HG02588 (cell line): ENCODE data around the gene MTHFD2L.

Source experiments
- ATAC-seq: cut with Tn5 transposase; IDR thresholded peaks from one replicate; pipeline ENCODE4 v1.9.1; 2021; ENCODE audit warnings: mild to moderate bottlenecking, moderate library complexity; ENCODE audit not compliant: unreplicated experiment

MTHFD2L gene

DNA sequence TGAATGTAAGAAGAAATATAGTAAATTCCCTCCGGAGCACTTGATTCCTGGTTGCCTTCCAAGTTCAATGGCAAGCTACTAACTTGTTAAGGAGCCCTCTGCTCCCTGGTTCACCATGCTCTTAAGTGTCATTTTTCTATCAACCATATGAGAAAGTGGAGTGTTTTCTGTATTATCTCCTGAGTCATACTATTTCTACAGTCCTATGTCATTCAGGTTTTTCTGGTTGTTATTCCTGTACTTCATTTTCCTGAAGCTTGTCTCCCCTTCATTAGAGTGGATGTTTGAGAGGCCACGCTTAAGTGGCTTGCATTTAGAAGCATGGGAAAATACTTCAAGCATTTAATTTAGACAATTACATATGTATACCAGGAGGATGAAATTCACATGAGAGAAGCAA is 135.6 kb downstream of the MTHFD2L start:
- no peak for ATAC-seq

DNA sequence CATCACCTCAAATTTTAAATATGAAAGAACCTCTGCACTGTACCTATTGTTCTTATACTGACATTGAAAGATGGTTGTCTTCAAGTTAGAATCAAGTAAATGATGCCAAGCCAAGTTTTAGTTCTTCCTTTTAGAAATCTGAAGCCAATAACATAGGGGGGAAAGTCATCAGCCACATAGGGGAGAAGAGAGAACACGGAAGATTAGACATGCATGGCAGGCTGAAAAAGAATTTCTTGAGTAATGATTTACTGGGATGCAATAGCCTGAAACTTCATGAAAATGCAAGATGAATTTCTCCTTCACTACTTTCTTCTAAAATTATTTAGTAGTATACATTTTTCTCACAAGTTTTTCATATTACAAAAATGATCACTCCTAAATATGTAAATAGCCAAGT is 136.8 kb downstream of the MTHFD2L start:
- ATAC-seq: no peak

DNA sequence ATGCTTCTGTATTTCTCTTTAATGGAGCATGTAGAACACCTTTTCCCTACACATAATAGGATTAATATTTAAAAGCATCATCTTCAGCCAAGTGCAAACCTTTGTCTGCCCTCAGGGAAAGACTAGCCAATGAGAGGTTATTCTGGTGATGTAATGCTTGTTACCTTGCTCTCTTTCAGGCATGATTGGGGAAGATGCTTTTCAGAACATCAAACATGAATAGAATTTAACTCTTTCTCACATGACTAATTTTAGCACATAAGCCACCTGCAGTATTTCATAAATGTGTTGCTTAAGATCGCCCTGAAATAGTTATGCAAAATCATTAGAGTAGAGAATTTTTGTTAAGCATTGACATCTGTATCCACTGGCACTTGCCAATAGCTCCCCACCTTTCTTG is 139.6 kb downstream of the MTHFD2L start:
- no peak for ATAC-seq

DNA sequence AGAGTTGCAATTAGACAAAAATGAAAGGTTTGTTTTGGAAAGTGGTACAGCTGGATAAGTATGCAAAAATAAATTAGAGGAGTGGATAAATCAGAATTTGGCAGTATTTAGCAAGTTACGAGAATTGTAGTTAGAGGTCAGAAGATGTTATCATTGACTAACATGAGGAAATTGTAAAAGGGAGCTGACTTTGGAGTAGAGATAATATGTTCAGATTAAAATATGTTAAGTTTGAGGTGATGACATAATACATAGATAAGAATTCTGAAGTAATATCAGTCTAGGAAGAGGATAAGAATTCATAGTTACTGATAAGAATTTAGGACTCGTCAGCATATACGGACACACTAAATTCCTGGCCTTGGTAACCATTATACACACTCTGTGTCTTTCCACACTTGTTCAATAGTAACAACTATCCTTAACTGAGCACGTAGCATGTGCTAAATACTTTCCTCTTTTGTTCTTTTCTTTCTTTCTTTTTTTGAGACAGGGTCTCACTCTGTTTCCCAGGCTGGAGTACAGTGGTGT is 146.2 kb downstream of the MTHFD2L start:
- no peak for ATAC-seq

DNA sequence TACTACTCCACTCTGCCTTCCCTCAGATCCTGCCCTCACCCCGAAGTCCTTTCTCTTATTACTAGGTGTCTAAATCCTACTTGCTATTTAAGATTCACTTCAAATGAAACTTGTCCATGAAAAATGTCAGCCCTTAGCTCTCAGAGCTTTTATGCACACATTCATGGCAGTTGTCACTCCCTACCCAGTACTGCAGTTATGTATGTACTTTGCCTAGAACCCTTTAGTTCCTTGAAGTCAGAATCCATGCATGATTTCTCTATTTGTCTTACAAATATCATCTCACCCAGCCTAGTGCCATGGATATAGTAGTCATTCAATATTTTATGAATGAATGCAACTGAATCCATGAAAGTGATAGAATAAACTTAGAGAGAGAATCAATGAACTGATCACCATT is 147.1 kb downstream of the MTHFD2L start:
- ATAC-seq: no peak

DNA sequence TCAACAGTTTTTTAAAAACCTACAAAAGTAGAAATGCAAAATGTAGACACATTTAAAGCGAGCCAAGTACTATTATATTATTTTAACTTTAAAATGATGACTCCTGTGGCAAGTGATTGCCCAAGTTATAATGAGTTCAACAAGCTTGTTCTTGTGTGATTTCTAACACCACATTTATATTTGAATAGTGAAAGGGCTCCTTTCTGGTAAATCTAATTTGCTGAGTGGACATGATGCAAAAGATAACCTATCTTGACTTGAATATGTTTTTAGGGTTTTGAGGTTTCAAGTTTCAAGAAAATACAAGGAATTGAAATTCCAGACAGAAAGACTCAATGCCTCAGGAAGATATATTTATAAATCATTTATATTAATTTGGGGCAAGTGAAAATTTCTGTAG is 149.3 kb downstream of the MTHFD2L start:
- no peak for ATAC-seq

DNA sequence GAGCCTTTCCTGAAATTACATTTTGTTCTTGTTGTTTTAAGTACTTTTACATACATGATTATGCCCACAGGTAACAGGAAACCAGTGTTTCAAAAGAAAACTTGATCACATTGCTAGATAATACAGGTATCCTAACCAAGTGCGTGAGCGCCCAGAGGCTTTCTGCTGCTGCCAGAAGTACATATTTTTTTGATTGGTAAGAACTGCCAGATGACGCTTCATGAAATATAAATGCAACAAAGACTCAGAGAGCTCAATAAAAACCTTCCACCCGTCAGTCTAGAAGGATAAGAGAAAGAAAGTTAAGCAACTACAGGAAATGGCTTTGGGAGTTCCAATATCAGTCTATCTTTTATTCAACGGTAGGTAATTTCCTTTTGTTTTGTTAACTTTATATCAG is 150.3 kb downstream of the MTHFD2L start, which contains the start of gene EPGN:
Gene EPGN (plus strand): TSS at position 256 of the 400 bp plus-strand sequence. CDS start 64 bp downstream, at position 320.
- no peak for ATAC-seq

DNA sequence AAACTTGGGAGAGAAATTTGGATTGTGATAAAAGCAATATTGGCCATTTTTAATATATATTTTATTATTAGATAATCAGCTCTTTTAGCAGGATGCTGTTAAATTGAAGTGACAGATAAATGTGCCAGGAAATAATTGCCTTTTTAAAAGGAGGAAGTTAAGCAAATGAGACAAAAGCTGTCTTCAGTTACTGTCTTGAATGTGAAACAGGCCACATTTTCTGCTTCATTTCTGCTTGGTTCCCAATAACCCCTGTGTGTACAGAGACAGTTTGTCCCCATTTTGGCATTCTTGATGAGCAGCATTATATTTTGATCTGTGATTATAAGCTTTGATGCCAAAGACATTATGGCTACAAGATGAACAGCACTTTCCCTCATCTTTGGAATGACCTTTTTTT is 151.3 kb downstream of the MTHFD2L start:
- no peak for ATAC-seq

DNA sequence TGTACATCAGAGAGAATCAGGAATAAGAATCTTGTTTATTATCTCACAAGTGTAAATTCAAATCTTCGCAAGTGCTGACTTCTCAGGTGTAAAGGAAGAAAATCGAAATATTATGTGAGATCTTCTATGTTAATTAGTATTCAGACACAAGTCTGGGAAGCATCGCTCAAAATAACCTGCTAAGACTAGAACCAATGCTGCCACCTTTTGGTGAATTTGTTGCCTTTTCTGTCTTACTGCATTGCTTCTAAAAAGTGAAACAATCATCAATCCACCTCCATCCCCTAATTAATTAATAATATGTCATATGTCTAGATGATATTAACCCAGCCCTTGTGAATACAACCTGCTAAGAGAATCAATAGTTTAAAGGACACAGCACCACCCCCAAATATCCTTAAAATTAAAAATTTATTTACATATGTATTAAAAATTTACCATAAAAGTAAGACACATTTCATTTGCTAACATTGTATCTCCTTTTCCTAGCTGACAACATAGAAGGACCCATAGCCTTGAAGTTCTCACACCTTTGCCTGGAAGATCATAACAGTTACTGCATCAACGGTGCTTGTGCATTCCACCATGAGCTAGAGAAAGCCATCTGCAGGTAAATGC is 153.9 kb downstream of the MTHFD2L start:
- peak; percentile 54 for ATAC-seq

DNA sequence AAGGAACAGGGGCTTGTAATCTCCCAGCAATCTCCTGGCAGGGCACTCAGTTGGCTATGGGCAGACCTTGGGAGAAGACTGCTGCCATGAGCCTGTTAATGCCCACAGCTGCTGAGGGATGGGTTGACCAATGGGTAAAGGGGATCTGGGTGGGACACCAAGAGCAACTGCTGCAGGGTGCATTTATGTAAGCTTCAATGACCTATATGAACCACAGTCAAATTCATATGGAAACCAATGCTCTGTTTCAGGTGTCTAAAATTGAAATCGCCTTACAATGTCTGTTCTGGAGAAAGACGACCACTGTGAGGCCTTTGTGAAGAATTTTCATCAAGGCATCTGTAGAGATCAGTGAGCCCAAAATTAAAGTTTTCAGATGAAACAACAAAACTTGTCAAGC is 156.4 kb downstream of the MTHFD2L start:
- no peak for ATAC-seq

DNA sequence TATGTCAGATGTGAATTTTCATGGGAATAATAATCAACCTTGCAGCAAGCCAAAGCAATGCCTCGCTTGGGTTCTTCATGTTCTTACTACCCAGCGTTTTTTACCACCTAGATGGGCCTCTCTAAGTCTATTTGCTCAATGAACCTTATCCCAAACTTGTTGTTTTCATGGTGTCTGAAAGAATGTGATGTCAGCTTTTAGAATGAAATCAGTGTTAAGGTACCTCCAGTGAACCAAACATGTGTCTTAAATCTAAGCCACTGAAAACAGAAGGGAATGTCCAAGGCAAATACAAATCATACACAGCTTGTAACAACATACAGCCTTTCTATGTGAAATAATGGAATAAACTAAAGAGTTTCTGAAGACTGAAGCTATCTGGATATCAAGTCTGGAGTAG is 157.0 kb downstream of the MTHFD2L start:
- no peak for ATAC-seq

DNA sequence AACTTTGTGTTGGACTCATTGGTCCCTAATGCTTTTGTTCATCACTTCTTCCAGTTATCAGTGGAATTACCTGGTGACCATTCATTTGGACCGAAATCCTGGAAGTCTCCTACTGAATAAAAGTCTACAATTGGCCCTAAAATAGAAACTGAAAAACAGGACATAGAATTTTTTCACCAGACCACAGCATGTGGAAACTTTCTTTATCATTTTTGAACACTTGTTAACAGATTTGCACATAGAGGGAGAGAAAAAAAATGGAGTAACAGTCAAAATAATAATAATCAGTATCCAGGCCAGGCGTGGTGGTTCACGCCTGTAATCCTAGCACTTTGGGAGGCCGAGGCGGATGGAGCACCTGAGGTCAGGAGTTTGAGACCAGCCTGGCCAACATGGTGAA is 157.5 kb downstream of the MTHFD2L start:
- ATAC-seq: no peak

DNA sequence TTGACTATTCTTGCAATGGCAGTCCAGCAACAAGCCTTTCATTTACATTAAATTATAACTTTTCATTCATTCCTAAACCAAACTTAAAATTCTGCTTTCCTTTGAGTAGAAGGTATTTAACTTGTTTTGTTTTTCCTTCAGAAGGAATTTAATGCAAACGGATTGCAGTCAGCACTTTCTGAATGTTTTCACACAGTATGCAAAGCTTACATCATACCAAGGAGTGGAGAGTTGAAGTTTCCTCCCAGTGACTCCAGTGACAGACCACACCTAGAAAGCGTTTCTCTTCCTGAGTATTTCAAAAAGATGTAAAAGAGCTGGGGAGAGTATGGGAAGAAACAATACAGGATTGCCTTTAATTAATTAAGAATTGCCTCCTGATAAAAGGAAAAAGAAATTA is 158.5 kb downstream of the MTHFD2L start:
- no peak for ATAC-seq

DNA sequence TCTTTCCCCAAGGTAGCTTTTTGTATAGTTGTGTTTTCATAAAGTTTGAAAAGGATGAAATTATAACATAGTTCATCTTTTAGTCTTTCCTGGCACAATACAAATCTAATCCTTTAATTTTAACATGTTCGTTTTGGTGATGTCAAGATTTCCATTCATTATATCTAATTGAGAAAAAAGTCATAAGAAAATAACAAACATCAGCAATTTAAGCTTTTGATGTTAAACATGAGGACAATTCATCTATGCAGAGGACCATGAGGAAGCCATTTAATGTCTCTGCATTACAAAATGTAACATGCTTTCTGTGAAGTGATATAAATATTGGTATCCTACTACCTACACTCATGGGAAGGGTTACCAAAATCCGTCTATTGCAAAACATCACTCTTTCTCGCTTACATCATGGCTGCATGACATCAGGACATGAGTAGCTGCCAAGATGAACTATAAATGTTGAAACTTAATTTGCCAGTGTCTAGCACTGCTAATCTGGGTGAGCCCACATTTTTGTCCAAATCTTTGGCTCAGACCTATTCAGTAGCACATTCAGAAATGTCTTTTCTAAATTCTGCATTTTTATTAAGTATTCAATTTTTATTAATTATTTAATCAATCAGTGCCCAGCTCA is 159.8 kb downstream of the MTHFD2L start:
- ATAC-seq: no peak

DNA sequence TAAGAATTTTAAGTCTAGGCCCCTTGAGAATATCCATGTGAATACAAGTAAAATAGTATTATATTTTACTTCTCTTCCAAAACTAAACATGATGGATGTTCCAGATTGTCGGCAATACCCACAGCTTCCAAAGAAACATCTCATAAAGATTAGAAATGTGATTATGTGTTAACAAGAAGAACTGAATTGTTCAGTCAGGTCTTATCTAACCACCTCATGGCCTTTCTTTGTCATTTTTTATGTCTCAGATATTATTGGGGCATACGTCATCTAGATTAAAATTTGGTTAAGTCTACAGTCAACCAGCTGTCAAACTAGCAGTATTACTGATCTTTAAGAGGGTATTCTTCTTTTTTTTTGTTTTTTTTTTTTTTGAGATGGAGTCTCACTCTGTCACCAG is 160.4 kb downstream of the MTHFD2L start:
- ATAC-seq: no peak

DNA sequence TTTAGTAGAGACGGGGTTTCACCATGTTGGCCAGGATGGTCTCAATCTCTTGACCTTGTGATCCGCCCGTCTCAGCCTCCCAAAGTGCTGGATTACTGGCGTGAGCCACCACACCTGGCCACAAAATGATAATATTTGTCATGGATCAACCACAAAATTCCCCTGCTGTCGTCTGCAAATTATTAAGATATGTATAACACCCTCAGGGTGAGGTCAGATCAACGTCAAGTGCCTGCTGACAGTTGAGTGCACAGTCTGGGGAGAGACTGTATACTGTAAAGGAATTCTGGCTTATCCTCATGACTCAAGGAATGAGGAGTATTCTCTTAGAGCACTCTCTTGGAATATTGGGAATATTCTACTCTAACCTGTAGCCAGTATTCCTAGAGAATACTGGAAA is 161.6 kb downstream of the MTHFD2L start:
- no peak for ATAC-seq

DNA sequence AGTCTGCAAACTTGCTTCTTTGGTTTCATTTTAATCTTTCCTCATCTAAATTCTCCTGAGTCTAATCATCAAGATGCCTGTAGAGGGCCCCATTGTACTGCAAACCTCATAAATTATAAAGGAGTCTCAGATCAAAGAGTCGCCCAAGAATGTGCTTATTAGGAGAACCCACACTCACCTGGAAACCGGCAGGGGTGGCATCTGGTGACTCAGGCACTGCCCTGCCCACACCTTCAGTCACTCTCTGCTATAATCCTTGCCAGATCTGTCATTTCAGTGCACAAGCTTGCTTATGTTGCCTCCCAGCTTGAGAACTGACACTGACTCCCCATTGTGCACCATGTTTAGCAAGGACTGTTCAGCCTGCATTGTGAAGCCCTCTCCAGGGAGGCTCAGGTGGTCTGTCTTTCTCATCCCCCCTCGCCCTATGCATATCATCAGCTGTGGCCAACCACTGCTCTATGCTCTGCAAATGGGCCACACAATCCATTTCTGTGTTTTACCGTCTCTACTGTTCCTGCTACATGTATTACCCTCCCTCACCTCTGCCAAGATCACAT is 162.7 kb downstream of the MTHFD2L start:
- ATAC-seq: peak; percentile 68

DNA sequence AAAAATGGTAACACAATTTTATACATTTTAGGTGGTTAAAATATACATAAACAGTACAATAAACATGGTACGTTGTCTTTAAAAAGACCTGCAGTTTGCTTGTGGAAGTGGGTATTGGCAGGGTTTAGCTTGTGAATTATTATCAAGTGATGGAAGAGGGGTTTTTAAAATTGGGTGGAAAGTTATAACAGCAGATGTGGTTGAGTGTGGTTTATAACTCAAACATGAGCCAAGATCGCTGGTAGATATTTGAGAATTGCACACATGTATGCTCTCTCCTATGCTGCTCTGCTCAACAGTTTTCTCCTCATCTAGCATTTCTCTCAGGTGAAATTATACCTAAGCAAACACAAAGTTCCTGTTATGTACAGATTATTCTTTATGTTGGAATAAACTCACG is 164.4 kb downstream of the MTHFD2L start:
- ATAC-seq: no peak

DNA sequence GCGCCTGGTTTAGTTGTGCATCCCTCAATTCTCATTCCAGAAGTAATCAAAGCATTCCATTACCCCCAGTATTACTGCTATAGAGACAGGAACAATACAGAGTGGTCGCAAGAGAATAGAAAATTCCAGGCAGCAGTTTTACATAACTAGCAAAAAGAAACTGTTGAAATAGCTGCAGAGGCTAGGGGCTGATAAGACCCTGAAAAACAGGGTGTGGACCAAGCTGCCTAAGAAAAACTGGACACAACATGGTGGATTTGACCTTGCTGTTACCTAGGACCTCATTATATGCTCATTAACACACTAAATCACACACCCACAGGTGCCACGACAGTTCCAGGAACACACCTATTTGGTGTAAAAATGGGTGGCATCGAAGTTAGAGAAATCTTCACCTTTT is 165.7 kb downstream of the MTHFD2L start:
- no peak for ATAC-seq

DNA sequence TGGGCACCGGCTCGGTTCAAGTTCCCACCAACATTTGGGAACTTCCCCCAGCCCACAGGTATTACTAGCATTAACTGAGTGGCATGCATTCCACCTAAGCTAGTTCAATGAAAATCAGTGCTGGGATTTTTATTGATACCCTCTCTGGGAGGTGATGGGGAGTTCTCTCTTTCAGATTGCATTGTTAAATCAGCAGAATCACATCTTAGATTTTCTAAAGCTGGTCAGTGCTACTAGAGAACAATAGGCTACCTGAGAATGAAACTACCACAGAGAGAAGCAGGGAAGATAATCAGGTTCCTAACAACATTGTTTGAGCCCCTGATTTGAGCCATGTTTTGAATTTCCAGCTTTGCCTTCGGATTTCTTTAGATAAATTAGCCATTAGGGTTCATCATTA is 166.3 kb downstream of the MTHFD2L start:
- ATAC-seq: no peak

DNA sequence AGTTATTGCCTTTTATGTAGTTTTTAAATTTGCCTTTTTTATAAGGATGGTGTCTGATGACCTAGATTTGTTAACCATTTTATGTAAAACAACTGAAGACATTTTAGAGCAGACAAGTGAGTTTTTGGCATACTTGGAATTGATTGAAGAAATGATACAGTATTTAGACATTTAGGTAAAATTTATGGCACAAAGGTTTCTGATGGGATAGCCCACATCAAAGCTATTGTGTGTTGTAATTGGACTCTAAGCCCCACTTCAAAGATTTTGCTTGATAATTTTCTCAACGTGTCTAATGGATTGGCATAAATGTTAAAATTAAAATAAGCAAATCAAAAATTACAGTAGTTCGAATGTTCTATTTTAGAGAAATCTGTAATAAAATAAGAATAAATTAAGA is 168.0 kb downstream of the MTHFD2L start:
- ATAC-seq: no peak

DNA sequence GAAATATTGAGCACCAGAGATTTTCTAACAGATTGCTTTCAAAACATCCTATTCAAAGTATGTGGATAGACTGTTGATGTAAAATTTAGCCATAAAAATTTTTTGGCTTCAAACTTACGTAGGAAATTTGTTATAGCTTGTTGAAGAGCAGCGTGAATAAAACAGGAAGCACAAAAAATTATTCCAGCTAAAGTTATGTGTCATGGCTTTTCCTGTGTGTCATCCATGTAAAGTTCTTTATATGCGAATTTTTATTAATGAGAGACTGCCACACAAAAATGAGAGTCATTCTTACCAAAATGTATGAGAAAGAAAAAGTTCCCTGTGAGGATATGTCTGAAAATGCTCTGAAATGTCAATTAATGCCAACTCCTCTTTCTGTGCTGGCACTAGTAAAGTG is 169.8 kb downstream of the MTHFD2L start:
- no peak for ATAC-seq
